GM18867 (cell line): ENCODE data around the gene LCOR.
A peak's percentile ranks its signal among the peaks of the same experiment; 100 is the strongest.

Source experiments
- ATAC-seq: cut with Tn5 transposase; IDR thresholded peaks from one replicate; pipeline ENCODE4 v1.9.1; 2021; ENCODE audit warnings: mild to moderate bottlenecking, moderate library complexity; ENCODE audit not compliant: unreplicated experiment

LCOR gene

DNA sequence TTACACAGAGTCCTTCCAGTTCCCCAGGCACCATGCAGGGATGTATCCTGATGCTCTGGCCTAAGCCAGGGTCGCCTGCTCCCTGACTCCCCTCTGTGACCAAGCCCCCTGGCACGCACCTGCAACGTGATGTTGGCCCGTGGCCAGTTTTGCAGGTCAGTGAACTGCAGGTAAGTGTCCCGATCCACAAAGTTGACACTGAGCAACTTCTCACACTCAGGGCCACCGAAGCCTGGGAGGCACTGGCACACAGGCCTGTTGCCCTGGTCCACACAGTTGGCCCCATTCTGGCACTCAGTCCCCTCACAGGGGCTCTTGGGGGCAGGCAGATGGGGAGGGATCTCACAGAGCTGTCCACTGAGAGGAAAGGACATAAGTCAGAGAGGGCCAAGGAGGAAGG is 174.3 kb downstream of the LCOR start:
- ATAC-seq: no peak

GRCh38 chr10:97007417-97007816 is 175.3 kb downstream of the LCOR start:
- no peak for ATAC-seq

DNA sequence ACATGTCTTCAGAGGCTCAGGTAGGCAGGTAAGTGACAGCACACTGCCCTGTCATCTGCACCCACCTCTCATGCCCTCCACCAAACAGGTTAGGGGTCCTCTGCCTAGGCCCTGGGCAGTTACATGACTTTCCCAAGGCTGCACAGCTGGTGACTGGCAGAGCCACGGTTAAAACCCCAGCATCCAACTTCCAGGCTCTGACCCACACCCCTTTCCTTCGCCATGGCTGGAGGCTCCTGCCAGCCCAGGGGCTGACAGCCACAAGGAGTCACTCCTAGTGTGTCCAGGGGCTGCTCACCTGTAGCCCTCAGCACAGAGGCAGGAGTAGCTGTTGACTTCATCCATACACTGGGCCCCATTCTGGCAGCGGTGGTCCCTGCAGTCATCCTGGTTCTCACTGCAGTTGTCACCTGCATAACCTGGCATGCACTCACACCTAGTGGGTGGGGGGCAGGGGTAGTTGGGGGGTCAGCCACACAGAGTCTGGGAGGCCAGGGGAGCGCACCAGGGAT is 178.7 kb downstream of the LCOR start:
- no peak for ATAC-seq

GRCh38 chr10:97011397-97011796 is 179.3 kb downstream of the LCOR start:
- no peak for ATAC-seq

- ATAC-seq: no peak
Observed at GRCh38 chr10:97012470-97012869, 180.4 kb downstream of the LCOR start.

GRCh38 chr10:97013568-97013967 is 181.5 kb downstream of the LCOR start:
- no peak for ATAC-seq

- ATAC-seq: no peak
Observed at GRCh38 chr10:97013983-97014382, 181.9 kb downstream of the LCOR start.

DNA sequence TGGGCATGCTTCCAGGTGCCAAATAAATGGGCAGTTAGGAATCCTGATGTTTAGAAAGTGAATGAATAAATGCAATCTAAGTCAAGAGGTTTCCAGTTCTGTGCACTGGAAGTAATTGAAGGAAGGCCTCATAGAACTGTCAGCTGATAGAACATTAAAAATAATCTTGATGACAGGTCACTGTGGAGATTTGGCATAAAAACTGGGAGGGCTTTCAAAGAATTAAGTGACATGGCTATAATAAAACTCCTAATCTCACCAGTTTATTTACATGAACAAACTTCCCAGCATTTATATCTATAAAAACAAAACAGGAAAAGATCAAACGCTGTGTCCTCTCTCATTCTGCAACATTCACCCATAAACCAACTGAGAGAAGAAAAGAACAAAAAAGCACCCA is 183.1 kb downstream of the LCOR start:
- no peak for ATAC-seq

GRCh38 chr10:97016728-97017473 is 184.8 kb downstream of the LCOR start:
- peak; percentile 79 for ATAC-seq

DNA sequence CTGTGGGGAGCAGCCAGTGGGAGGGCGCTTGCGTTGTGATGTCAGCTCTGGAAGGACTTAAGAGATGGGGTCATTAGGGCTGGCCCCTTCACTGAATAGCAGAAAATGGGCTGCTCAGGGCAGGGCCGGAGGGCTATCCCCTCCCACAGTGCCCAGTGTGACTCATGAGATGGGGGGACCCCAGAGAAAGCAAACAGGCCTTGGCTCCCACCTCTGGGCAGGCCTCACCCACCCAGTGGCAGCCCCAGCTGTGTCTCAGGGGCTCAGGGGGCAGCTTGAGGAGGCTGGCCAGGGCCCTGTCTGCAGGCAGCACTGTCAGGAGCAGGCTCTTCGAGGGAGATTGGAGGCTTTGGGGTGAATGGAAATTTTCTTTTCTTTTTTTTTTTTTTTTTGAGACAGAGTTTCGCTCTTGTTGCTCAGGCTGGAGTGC is 185.4 kb downstream of the LCOR start:
- peak; percentile 4 for ATAC-seq

- ATAC-seq: no peak
Observed at GRCh38 chr10:97018251-97019212, 186.4 kb downstream of the LCOR start.

- ATAC-seq: no peak
Observed at GRCh38 chr10:97019213-97019844, 187.2 kb downstream of the LCOR start.

DNA sequence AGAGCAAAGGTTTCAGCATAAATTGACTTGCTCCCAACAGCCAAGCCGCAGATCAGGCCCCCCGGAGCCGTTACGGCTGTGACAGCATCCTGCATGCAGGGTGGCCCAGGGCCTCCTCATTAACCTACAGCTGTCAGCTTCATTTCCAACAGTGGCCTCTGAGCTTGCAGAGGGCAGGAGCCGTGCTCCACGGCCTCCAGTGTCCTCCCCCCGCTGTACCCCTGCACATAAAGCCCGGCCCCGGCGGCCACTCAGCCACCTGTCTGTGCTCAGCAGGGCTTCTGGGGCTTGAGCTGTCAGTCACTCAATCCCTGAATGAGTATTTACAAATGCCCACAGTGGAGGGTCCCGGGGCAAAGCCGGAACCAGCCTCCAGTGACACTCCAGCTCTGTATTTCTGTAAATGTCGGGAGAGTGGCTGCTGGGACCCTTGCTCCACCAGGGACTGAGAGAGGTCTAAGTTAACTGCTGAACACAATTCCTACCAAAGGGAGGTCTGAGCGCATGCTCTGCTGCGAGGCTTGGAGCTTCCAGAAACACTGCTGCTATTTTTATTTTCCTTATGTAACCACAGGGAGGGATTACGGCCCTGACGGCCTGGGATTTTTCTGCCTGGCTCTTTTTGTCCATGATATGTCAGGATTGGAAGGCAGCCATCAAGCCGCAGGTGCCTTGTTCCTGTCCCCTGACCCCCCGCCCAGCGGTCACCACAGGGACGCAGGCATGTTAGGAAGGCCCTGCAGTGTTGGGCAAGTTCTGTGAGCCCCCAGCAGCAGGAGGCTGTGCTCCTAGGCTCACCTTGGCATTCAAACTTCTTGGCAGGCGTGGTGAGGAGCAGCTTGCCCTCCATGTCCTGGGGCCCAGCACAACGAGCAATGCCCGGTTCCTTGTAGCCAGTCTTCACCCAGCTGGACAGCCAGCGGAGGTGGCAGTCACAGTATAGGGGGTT is 188.6 kb downstream of the LCOR start:
- no peak for ATAC-seq

DNA sequence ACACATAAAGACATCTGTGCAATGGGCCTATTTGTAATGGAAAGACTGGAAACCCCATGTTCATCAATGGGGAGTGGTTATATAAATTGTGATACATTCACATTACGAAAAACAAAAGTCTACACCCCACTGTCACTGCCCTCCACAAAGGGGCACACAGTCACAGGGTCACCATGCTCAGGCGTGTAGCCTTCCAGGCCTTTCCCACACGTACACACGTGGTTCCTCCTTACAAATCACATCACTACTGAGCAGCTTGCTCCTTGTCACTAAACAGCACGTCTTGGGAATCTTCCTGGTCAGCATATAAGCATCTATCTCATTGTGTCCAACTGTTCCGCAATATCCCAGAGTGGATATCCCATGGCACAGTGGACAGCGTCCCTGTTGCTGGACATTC is 190.5 kb downstream of the LCOR start:
- ATAC-seq: no peak

DNA sequence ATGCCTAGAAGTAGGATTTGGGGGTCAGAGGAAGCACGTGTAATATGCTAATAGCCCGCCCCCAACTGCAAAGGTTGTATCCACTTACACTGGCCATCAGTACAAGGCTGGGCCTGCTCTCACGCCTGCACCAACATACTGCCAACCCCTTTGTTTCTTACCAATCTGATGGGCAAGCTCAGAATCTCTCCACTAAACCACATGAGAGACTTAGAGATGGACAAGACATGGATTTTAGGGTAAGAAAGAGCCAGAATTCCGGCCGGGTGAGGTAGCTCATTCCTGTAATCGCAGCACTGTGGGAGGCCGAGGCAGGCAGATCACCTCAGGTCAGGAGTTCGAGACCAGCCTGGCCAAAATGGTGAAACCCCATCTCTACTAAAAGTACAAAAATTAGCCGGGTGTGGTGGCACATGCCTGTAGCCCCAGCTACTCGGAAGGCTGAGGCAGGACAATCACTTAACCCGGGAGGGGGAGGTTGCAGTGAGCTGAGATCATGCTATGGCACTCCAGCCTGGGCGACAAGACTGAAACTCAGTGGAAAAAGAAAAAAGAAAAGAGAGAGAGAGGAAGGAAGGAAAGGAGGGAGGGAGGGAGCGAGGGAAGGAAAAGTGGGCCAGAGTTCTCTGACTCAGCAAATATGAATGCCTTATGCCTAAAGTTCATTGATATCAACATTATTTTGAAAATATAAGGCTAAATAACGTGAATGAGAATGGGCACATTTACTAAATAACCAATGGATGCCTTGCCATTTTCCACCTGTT is 191.5 kb downstream of the LCOR start:
- ATAC-seq: no peak

DNA sequence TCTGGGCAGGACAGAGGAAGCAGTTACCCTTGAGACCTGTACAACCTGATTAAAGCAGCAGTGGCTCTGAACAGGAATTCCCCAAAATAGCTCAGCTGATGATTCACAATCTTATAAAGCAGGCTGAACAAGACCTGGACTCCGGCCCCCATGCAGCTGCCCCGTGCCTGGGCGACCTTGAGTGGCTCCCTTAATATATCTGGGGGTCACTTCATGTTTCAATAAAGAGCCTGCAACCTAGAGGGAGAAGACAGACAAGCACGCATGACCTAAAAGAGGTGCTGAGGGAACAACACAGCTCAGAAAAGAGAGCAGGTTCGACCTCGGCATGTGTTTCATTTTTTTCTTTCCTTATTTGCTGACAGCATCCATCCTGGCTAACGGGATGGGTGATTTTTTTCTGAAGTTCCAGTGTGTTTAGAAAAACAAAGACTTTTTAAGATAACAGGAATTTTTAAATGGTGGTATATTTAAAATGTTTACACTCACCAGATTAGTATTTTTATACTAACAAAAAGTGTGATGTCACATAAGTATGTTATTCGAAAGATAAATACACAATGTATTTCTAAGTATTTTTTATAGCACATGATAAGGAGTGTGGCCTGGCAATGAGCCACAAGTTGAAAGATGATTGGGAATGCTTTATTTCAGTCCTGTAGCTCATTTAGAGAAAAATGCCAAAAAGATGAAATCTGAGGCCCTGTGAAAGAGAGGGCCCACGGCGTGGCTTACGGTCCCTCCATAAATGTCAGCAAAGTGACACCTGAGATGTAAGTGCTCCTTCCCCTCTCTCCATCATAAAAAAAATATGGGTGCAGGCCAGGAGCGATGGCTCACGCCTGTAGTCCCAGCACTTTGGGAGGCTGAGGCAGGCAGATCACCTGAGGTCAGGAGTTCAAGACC is 192.3 kb downstream of the LCOR start:
- ATAC-seq: no peak

DNA sequence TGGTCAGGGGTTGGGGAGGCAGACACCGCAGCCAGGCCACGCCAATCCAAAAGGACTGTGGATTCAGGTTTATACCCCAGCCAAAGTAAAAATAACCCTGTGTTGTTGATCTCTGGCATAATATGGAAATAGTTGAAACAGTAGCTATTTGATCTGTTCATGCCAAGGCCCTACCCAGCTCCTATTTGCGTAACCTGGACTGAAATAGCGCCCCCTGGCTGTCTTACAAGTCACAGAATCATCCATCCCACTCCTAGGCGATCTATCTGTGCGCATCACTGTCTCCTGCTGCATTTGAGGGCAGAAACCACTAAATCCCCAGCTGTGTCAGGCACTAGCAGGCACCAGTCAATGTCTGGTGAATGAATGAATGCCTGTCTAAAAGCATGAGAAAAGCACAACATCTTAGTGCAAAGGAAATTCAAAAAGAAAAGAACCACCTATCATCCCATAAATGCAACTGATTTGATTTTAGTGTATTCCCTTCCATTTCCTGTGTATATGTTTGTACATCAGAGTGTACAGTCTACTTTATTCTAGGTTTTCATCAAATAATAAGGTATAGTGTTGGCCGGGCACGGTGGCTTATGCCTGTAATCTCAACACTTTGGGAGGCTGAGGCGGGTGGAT is 193.6 kb downstream of the LCOR start:
- no peak for ATAC-seq
